H4 (cell line): ENCODE measurements around the gene ENPP5. TPM values are rescaled to one million over a fixed set of nuclear protein-coding genes. Genes with fewer than 3 reads are reported as not detected.

Experiments
- DNase-seq: peaks from one replicate; pipeline ENCODE4 v3.0.0-alpha.2; 2015; ENCODE audit warnings: low spot score
- total RNA-seq: library from RNA; depleted of rRNA; stranded (reverse); fragments of >200 nt; shearing (Covaris generic); gene quantifications from 2 replicates; pipeline ENCODE4 v1.2.3, GENCODE V29; 2014; rRNA removed

Gene ENPP5, protein sequence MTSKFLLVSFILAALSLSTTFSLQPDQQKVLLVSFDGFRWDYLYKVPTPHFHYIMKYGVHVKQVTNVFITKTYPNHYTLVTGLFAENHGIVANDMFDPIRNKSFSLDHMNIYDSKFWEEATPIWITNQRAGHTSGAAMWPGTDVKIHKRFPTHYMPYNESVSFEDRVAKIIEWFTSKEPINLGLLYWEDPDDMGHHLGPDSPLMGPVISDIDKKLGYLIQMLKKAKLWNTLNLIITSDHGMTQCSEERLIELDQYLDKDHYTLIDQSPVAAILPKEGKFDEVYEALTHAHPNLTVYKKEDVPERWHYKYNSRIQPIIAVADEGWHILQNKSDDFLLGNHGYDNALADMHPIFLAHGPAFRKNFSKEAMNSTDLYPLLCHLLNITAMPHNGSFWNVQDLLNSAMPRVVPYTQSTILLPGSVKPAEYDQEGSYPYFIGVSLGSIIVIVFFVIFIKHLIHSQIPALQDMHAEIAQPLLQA
- 0.89 and 1.1 TPM in 2 replicates for total RNA-seq

DNA sequence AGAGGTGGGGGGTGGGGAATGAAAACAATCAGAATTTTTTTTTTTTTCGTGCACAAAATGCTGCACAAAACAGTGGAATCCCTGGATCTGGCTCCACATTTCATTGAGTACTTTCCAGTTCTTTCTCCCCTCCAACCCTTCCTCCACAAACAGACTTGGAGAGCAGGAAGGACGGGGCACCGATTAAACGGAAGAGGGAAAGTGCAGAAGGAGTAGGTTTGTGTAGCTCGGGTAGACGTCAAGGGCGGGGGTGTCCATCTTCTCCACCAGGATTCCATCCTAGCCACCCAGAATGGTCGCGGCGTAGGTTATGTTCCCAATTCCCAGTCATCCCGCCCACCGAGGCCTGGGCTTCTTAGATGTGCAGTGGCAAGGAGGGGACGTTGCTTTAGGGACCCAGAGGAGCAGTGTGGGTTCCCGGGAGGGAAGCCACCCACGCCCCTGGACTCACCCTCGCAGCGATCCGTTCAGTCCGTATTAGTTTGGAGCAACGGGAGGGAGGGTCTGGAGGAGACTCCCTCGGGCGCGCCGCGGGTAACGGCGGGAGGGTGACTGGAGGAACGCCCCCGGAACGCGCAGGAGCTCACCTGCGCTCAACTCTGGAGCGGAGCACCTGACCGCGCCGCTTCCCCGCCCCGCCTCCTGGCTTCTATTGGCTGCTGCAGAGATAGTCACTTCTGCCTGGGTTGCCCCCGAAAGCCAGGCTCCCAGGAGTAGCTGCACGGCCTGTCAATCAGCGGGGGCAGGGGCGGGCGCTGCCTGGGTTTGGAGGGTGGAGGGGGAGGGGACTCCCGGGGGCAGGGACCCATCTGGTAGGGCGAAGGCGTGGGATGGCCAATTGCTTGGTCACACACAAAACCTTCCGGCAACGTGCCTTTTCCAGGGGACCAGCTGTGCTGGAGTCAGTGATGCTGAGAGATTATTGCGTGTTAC lies at the start of gene ENPP5:
ENPP5 (minus strand) TSS at position 624 of the 933 bp plus-strand sequence. CDS start 2,718 bp downstream, outside the sequence.
- DNase-seq = peak; percentile 42

DNA sequence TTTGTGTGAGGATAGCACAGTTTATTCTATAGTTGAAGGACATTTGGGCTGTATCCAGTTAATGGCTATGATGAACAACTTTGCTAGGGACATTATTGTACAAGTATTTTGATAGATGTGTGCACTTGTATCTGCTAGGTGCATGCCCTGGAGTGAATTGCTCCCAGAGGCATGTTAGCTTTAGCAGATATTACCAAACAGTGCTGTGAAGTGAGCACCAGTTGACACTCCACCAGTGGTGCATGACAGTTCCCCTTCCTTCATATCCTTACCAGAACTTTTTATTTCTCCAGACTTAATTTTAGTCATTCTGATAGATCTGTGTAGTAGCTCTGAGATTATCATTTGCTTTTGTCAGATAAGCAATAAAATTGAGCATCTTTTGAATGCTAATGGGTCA lies 48.9 kb upstream of the ENPP5 start:
- no peak for DNase-seq

DNA sequence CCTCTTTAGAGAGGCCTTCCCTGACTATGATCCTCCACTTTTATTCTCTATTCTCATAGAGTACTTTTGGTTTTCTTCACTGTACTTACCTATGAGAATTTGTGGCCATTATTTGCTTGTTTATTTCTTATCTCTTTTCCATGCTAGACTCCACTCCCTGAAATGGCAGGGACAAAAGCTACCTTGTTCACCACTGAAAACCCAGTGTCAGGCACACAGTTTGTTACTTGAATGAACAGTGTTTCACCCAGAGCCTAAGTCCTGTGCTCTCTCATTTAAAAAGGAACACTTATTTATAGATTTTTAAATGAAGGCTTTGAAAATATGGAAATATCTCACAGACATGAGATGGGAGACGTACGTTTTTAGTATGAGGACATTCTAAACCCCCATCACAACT lies 47.7 kb upstream of the ENPP5 start:
- DNase-seq = no peak

DNA sequence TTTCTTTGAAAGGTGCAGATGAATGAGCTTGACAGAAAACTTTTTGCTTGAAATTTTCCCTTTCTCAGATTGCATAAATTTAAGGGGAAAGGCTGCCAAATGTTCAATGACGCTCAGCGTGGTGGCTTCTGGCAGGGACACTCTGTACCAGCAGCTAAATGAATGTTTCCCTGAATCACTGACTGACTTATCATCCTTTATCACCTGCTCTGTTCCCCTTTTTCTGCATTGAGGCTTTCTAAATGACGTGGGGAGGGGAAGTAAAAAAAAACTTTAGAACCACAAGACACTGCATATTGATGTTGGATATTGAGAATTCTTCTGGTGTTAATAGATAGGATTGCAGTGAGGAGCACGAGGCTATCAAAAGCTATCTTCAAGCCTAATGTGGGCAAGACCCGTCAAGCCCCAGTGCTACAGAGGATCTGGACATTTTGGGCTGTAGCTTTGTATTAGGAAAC lies 46.9 kb upstream of the ENPP5 start:
- no peak for DNase-seq

DNA sequence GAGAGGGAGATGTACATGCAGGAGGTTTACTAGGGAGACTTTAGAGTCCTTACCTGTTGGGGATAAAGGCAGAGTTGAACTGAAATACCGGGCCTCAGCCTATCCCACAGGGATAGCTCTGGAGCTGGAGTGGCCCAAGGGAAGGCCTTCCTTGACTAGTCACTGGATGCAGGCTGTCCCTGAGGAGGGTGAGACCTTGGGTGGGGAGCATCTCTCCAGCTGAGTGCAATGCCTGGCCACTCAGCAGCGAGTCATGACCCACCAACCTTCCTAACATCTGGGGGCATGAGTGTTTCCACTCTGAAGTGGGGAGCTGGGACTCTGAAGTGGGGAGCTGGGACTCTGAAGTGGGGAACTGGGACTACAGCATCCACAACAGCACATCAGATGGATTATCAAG lies 46.1 kb upstream of the ENPP5 start:
- DNase-seq = no peak

DNA sequence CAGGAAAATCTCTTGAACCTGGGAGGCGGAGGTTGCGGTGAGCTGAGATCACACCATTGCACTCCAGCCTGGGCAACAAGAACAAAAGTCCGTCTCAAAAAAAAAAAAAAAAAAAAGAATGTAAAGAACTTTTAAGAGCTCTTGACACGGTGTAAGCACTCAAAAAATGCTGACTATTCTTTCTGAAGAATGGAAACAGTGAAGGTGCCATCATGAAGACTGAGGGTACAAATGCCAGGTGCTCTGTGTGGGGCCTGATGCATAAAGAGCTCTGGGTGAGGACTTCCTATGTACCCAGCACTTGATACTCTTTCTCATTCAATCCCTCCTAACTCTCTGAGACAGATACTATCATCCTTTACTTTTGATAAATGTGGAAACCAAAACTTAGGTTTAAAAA lies 45.0 kb upstream of the ENPP5 start:
- DNase-seq = no peak

DNA sequence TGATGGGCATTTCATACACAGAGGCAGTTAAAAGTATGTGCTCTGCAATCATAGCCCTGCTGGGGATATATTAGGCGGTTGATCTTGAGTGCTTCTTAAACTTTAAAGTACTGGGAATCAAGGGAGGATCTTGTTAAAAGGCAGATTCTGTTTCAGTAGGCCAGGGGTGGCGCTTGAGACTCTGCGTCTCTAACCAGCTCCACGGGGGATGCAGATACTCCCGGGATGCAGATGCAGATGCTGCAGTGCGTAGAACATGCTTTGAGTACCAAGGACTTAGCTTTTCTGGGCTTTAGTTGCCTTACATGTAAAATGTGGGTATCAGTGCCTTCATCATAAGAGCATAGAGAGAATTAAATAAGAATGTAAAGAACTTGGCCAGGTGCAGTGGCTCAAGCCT lies 44.4 kb upstream of the ENPP5 start:
- DNase-seq = no peak

DNA sequence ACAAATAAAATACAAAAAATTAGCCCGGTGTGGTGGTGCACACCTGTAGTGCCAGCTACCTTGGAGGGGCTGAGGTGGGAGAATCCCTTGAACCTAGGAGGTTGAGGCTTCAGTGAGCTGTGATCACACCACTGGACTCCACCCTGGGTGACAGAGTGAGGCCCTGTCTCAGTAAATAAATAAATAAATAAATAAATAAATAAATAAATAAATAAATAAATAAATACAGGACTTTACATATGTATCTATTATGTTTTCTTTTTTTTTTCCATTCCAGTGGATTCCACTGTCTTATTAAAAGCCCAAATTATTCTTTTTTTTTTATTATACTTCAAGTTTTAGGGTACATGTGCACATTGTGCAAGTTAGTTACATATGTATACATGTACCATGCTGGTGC lies 41.1 kb upstream of the ENPP5 start:
- DNase-seq = no peak

DNA sequence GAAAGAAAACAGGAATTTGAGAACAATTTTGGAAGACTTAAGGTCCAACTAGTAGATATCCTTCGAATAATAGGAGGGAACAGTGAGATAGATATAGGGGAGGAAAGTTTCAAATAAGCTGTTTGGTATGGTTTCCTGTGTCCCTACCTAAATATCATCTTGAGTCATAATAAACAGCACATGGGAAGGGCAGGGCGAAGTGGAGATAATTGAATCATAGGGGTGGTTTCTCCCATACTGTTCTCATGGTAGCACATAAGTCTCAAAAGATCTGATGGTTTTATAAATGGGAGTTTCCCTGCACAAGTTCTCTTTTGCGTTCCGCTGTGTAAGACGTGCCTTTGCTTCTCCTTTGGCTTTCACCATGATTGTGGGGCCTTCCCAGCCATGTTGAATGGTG lies 39.5 kb upstream of the ENPP5 start:
- DNase-seq = no peak

DNA sequence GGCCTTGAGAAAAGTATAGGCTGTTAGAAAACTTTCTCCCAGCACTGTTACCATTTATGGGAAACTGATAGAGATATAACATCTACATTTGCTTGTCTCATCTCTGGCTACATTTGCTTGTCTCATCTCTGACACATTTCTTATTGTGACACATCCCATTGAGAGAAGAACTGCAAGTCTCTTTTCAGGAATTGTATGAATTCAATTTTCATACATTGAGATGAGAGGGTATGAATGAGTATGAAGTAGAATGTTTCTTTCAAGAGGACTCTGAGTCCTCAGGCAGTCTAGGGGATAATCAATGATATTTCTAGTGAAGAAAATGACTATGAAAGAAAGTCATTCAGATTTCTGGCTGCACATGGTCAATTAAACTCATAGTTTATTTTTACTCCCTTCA lies 37.5 kb upstream of the ENPP5 start:
- DNase-seq = no peak

DNA sequence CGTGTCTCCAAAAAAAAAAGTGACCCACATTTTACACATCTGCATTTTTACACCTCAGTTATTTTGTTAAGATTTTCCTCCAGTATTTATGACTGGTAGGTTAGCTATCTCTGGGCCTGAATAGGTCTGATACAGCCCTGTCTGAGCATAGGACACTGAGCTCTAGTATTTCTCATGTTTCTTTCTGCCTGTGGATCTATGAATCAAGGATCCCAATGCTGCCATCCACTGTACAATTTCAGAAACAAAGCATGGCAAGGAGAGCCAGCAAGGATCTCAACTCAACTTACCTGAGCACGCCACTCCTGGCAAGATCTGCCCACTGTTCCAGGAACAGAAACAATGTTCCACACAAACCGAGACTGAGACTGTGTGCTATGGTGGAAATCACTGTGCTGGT lies 36.4 kb upstream of the ENPP5 start:
- no peak for DNase-seq

DNA sequence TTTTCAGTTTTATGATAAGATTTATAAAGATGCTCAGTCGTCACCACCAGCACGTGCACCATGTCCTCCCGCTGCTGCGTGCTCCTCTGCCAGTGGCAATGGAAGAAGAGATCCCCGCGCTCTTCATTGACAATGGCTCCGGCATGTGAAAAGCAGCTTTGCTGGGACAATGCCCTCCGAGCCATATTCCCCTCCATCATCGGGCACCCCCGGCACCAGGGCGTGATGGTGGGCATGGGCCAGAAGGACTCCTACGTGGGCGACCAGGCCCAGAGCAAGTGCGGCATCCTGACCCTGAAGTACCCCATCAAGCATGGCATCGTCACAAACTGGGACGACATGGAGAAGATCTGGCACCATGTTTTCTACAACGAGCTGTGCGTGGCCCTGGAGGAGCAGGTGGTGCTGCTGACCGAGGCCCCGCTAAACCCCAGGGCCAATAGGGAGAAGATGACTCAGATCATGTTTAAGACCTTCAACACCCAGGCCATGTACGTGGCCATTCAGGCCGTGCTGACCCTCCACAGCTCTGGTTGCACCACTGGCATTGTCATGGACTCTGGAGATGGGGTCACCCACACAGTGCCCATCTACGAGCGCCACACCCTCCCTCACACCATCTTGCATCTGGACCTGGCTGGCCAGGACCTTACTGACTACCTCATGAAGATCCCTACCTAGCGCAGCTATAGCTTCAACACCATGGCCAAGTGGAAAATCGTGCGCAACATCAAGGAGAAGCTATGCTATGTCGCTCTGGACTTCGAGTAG lies 34.3 kb upstream of the ENPP5 start:
- DNase-seq = no peak

DNA sequence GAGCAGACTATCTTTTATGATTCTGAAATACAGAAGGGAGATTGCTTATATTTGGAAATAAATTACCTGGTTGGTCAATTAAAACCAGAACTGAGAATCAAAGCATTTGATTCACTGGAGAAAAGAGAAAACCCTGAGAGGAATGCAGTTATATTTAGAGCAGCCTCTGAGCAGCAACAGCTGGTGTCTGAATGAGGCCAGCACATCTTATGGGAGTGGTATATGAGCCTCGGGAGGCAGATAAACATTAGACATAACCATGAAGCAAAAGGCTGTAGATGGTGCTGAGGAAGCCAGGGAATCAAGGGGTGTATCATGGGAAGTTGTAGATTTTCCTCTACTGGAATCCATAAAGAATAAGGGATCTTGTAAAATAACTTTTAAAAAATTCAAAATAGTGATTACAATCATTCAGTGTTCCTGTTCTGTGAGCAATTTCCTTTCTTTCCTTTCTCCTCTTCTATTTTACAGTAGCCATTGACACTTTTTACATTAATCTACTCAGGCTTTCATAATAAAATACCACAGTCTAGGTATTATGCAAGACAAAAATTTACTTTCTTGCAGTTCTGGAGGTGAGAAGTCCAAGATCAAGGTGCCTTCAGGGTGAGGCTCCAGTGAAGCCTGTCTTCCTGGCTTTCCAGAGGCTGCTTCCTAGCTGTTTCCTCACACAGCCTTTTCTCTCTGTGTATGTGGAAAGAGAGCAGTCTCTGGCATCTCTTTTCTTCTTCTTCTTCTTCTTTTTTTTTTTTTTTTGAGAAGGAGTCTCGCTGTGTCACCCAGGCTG lies 32.8 kb upstream of the ENPP5 start:
- no peak for DNase-seq

DNA sequence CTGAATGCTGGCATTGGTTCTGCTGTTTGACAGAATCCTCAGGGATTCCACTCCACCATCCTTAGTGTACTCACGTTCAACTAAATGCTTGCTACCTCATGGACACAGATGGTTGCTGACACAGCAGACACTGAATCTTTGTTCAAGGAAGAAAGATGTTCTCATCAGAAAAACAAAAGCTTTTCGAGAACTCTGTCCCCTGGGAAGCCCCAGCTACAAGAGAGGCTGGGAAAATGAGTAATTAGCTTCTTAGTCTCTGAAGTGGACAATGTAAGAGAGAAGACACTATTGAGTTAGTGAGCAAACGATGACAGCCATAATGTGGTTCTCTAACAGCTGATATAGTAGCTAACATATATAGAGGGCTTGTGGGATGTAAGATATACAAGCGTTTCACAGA lies 30.9 kb upstream of the ENPP5 start:
- DNase-seq = no peak

DNA sequence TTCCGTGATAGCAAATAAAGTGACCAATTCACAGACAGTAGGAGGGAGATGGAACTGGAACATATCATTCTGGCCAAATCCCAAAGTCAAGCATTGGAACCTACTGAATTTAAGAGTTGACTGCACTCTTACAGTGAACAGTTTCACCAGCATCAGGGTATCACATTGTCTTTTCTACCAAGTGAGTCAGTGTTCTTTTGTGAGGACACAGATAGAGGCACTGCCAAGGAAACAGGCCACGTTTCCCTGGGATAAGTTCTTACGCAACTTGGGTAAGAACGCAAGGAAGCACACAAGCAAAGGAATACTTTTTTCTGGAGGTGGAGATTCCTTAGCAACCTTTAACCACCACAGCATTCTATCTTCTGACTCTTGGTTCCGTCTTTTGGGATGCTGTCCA lies 28.6 kb upstream of the ENPP5 start:
- no peak for DNase-seq

DNA sequence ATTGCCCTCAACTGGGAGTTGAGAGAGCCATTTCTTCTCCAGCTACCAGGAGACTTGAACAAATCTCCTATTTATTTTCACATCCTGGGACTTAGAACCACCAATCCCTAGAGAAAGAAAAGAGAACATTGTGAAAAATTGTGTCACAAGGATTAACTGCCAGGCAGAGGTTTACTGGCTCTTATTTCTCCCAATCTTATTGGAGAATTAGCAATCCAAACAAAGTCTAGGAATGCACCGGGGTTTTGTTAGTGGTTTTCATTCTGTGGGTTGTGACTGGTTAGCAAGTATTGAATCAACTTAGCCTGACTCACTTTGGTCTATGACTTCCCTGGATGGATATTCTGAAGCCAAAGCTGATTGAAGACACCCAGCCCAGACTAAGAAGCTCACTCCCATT lies 21.2 kb upstream of the ENPP5 start:
- peak; percentile 87 for DNase-seq

DNA sequence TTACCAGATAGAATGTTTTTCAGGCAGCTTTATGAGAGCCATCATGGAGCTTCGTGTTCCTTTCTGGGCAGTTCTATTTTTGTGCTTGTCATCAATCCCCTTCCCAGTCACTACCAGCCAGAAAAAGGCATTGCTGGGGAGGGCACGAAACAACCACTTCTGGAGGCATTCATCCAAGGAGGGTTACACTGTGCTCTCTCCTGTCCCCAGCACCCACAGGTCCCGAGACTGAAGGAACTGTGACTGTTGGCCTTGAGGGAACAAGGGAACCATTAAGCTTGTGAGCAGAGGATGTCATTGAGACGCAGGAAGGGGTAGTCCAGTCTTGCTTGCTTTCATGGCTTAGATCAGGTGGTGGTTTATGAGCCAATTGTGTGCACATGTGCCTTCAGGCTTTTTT lies 20.1 kb upstream of the ENPP5 start:
- no peak for DNase-seq

DNA sequence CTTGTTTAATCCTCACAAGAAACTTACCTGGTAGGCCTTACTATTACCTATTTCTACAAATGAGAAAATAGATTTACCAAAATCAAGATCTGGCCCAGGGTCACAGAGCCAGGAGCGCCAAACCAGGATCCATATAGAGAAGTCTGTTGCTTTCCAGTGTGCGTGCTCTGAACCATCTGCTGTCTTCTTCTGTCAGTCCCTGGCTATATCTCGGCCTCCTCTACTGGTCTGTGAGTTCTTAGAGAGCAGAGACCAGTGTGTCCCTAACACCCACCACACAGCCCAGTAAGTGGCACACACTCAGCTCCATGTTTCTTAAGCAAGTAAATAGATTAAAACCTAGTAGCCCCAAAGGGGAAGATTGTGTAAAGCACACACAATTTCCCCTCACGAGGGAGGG lies 18.9 kb upstream of the ENPP5 start:
- no peak for DNase-seq

DNA sequence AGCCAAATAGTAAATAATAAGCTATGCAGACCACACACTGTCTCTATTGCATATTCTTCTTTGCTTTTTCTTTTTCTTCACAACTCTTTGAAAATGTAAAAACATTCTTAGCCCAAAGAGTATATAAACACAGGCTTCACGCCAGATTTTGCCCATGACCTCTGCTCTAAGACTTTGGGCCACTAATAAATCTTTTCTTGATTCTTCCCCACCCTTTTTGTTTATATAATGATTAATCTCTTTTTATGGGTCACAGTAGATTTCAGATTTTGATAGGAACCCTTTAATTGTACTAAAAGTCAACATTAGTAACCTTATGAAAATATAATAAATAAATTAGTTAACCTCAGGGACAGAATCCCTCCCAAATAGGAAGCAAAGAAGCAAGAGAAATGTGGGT lies 15.8 kb upstream of the ENPP5 start:
- DNase-seq = no peak

DNA sequence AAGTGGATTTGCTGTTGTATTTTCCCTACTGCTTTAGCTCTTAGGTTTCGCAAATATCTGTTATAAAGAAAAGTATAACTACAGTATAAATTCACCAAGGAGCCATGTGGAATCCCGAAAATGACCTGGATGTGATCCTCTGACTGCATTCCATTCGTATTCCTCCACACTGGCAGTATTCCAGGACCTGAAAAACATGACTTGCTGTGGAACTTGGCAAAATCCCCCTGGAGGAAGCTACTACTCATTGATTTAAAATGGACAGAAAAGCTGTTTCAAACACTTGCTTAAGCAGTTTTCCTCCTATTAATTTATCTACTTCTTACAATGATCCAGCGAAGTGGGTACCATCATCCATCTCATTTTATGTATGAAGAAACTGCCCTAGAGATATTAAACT lies 13.3 kb upstream of the ENPP5 start:
- peak; percentile 67 for DNase-seq

DNA sequence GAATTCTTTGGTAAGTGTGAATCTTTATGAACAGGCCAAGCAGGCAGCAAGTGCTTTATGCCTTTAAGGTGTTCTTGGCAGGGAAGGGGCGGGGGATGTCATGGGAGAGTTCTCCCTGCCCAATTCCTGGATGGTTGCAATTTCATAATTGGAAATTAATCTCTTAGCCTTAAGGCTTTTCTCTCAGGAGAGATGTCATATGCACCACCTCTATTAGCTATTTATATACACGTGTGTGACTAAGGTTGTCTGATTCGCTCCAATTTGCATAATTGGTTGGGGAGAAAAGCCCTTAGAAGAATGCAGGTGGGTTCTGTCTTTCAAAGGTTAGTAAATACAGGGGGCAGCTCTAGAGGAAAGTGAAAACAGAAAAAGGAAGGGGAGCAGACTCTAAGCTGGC lies 5.2 kb upstream of the ENPP5 start:
- no peak for DNase-seq
